C4-2B (cell line): ENCODE data around the gene CARHSP1.
"Not testable (repeated sequence)": the region's sequence is repeated elsewhere in the genome, so short reads cannot be mapped to it uniquely, and the experiment has no call there.

ENCODE experiments used
- H3K27ac ChIP-seq: fragments of 450-650 bp; 2 replicates; pipeline ENCODE4 v1.5.1; 2017
- ZFX ChIP-seq: fragments of 450-650 bp; IDR thresholded peaks from 2 replicates; pipeline ENCODE4 v1.6.1; 2017
- TF ChIP-seq, protein P1 (sequence below): fragments of 450-650 bp; conservative IDR thresholded peaks from 2 replicates; pipeline ENCODE4 v1.5.1; 2017; ENCODE audit warnings: mild to moderate bottlenecking

Gene CARHSP1

GRCh38 chr16:8882725-8883377 is 14.0 kb upstream of the CARHSP1 start:
- no peak overlapping the region for H3K27ac ChIP-seq
- TF ChIP-seq, protein P1, sequence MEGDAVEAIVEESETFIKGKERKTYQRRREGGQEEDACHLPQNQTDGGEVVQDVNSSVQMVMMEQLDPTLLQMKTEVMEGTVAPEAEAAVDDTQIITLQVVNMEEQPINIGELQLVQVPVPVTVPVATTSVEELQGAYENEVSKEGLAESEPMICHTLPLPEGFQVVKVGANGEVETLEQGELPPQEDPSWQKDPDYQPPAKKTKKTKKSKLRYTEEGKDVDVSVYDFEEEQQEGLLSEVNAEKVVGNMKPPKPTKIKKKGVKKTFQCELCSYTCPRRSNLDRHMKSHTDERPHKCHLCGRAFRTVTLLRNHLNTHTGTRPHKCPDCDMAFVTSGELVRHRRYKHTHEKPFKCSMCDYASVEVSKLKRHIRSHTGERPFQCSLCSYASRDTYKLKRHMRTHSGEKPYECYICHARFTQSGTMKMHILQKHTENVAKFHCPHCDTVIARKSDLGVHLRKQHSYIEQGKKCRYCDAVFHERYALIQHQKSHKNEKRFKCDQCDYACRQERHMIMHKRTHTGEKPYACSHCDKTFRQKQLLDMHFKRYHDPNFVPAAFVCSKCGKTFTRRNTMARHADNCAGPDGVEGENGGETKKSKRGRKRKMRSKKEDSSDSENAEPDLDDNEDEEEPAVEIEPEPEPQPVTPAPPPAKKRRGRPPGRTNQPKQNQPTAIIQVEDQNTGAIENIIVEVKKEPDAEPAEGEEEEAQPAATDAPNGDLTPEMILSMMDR: no peak
- no peak for TF ChIP-seq ZFX

- TF ChIP-seq ZFX: no peak
- TF ChIP-seq, protein P1: no peak
- H3K27ac ChIP-seq: no peak within 1 kb of the TSS
Measured at GRCh38 chr16:8882041-8882617, 13.3 kb upstream of the CARHSP1 start, which contains the start of gene LITAFD. TSS of gene LITAFD (plus strand) at chr16:8882351. CDS start at chr16:8884356, 2,005 bp downstream.

DNA sequence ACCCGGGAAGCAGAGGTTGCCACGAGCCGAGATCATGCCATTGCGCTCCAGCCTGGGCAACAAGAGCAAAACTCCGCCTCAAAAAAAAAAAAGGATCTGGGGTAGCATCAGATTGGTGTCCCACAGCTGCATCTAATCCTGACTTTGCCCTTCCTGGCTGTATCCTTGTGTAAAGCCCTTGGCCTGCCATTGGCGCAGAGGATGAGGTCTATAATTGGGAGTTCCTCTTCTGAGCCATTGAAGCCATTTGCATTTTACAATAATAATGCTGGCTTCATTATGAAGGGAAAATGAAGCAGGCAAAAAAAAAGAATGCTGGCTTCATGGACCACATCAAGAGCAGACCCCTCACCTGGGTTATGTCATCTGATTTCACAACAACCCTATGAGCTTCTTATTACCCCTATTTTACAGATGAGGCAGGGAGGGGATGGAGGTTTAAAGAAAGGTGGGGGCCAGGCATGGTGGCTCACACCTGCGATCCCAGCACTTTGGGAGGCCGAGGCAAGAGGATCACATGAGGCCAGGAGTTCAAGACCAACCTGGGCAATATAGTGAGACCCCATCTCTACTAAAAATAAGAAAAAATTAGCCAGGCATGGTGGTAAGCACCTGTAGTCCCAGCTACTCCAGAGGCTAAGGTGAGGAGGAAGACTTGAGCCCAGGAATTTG is 12.2 kb upstream of the CARHSP1 start:
- H3K27ac ChIP-seq: no peak overlapping the region
- no peak for TF ChIP-seq ZFX
- TF ChIP-seq, protein P1: no peak

- H3K27ac ChIP-seq: no peak overlapping the region
- TF ChIP-seq, protein P1: no peak
- no peak for TF ChIP-seq ZFX
Measured at GRCh38 chr16:8878523-8878911, 9.7 kb upstream of the CARHSP1 start.

DNA sequence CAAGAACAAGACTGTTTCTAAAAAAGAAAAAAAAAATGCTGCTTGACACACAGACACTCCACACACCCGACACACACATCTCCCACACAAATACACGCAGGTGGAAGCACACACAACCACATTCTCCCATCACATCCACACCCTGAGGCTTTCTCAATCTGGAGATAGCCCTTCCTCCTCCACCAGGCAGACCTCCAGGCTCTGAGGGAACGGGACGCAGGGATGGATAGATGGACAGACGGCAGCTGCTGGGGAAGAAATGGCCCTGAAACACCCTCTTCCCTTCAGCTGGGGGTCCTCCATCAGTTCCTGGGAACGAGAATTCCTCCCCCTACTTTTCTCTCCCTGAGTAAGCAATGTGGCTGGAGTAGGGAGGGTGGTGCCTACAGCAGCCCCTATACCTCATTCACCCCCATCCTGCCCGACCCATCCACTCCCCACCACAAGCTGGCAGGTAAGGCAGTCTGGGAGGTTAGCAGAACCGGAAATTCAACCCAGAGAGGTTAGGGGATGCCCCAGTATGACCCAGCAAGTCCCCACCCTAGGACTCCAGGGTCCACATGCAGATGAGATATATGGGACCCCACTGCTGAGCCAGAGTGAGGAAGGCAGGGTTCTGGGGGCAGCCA is 9.2 kb upstream of the CARHSP1 start:
- no peak for TF ChIP-seq ZFX
- TF ChIP-seq, protein P1: no peak
- H3K27ac ChIP-seq: no peak overlapping the region

DNA sequence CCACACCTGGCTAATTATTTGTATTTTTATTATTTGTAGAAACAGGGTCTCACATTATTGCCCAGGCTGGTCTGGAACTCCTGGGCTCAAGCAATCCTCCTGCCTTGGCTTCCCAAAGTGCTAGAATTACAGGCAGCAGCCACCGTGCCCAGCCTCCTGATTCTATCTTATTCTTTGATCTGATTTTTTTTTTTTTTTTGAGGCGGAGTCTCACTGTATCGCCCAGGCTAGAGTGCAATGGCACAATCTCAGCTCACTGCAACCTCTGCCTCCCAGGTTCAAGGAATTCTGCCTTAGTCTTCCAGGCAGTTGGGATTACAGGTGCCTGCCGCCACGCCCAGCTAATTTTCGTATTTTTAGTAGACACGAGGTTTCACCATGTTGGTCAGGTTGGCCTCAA is 6.5 kb upstream of the CARHSP1 start:
- H3K27ac ChIP-seq: not testable (repeated sequence)

GRCh38 chr16:8874388-8874787 is 5.6 kb upstream of the CARHSP1 start:
- H3K27ac ChIP-seq: no peak overlapping the region
- TF ChIP-seq ZFX: no peak
- TF ChIP-seq, protein P1: no peak

DNA sequence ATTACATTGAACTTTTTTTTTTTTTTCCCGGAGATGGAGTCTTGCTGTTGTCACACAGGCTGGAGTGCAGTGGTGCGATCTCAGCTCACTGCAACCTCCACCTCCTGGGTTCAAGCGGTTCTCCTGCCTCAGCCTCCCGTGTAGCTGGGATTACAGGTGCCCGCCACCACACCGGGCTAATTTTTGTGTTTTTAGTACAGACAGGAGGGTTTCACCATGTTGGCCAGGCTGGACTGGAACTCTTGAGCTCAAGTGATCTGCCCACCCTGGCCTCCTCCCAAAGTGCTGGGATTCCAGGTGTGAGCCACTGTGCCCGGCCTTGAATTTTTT is 5.0 kb upstream of the CARHSP1 start:
- not testable (repeated sequence) for H3K27ac ChIP-seq
